NCI-H2227 (cell line): Measurements from ENCODE around the gene THY1.

Experiments
- DNase-seq: peaks from one replicate; lab custom pipeline; 2025; ENCODE audit not compliant: unreplicated experiment; lab: John Stamatoyannopoulos, UW

THY1 gene

GRCh38 chr11:119371778-119372182, 51.2 kb downstream of the THY1 start:
- peak; percentile 19 for DNase-seq

DNA sequence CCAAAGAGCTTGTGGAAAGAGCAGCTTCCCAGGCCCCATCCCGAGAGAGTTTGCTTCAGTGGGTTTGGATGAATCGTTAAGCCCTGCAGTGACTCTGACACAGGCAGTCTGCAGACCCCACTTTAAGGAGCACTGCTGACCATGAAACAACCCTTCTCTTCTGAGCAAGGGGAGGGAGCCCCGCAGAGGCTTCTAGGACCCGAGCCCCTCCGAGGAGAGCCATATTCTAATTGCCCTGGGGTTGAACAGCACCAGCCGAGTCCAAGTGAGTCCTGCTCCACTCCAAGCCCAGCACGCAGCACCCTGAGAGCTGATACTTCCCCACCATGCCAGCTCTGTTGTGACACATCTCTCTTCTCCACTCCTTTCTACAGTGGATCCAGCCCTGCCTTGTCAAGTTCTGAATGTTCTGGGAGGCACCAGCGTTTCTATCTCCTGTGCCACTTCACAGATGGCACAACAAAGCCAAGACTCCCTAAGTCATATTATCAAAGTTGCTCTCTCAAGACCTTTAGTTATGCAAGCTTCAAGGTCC, 51.8 kb downstream of the THY1 start:
- DNase-seq, result no peak

DNA sequence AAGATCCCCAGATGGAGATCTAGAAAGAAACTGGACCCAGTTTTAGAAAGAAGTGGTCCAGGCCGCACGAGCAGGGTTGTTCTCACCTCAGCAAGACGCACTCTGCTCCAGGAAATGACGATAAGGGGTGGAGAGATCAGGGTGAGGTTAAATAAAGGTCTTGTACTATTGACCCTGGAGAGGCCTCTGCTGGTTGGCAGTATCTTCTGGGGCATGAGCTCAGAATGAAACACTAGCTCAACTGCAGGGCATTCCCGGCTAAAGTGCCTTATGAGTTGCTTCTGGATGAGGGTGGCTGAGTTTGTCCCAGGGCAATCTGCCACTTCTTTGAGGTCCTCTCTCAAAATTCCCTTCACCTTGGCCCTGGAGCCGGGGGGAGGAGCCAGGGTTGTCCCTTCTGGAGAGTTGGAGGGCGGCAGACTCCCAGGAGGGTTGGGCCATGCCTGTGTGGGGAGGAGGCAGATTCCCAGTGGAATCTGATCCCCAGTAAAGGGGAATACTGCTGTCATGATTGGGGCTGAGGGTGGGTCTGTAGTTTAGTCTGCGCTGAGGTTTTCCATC, 52.4 kb downstream of the THY1 start:
- DNase-seq, result no peak

DNA sequence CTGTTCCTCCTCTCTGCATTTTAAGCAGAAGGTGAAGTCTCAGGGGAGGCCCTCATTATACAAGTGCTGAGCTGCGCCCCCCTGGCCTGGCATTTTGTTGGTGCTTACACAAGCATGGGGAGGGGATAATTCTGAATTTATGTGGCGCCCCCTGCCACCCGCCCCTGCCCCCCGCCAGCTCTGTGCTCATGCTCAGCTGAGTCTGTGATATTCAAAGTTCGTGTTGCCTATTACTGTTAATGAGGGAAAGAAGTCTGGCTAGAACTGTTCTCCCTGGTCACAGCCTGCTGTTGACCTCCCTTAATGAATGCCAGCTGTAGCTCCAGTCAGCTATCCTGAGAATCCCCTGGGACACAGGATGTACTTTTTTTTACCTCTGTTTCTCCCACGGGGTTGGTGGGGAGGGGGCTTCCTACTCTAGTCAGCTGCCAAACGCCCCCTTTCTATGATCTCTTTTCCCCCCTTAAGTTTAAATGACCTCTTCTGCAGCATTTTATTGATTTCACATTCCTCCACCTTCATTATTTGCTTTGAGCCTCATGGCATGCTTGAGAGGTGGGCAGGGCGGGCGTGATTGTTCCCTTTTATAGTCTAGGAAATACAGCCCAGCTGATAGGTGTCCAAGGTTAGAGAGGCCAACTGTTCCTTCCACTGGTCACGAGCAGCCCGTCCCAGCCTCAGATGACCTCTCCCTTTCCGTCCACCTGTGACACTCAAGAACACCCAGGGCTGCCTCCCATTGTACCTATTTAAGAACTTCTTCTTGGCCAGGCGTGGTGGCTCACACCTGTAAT, 53.6 kb downstream of the THY1 start:
- DNase-seq, result no peak

DNA sequence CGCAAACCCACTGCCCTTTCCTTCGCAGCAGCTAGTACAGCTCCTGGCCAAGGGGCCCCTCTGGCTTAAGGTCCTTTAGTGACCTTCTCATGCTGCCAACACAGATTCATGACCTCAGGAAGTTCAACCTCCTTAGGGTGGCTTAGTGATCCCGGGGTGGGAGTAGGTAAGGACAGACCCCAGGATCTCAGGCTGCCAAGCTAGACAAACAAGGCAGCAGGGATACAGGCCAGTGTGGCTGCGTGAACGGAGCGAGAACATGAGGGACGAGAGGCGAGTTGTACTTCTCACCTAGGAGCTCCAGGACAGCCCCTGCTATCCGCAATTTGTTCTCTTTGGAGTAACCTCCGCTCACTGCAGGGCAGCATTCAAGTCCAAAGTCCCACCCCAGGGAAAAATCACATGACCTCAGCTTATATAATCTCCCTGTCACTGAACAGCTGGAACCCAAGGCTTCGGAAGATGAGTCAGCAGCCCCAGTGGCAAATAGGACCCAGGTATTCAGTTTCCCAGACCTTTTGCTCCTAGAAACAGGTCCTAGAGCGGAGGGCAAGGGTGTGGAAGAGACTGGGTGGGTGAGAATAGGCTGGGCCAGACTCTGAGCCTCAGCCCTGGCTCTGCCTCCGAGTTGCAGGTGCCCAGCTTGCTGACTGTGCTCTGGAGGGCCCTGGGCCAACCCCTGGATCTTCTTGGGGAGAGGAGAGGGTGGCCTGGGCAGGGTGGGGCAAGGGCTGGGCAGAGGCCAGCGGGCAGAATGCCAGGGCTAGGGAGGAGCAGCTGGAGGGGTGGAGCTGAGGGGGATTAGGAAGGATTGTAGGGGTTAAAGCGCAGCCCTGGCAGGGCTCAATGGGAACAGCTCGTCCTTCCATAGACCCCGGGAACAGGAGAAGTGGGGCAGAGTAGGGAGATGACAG, 54.6 kb downstream of the THY1 start:
- DNase-seq, result no peak

DNA sequence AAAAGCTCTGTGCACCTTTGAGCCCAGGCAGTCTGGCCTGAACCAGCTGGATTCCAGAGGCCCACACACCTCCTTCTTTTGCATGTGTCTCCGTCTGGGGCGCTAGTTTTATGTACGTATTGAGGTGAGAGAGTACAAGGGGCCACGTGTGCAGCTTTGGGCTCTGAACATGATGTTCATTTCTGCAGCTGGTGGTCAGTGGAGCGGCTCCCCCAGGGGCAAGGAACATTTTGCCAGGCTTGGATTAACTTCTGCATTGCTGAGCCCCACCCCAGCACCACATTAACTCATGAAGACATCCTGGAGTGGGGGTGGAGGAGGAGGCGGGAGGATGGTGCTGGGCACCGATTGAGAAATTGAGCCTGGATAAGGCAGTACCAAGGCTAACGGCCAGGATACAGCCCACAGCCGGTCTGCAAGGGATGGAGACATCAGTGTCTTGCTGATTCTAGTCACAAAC, 55.3 kb downstream of the THY1 start:
- no peak for DNase-seq
